HG03064 (cell line): ENCODE measurements around the gene C15orf62.
A peak's percentile ranks its signal among the peaks of the same experiment; 100 is the strongest.

Experiments used
- ATAC-seq: cut with Tn5 transposase; IDR thresholded peaks from one replicate; pipeline ENCODE4 v1.9.1; 2021; ENCODE audit warnings: low read depth; ENCODE audit not compliant: unreplicated experiment

Gene C15orf62

DNA sequence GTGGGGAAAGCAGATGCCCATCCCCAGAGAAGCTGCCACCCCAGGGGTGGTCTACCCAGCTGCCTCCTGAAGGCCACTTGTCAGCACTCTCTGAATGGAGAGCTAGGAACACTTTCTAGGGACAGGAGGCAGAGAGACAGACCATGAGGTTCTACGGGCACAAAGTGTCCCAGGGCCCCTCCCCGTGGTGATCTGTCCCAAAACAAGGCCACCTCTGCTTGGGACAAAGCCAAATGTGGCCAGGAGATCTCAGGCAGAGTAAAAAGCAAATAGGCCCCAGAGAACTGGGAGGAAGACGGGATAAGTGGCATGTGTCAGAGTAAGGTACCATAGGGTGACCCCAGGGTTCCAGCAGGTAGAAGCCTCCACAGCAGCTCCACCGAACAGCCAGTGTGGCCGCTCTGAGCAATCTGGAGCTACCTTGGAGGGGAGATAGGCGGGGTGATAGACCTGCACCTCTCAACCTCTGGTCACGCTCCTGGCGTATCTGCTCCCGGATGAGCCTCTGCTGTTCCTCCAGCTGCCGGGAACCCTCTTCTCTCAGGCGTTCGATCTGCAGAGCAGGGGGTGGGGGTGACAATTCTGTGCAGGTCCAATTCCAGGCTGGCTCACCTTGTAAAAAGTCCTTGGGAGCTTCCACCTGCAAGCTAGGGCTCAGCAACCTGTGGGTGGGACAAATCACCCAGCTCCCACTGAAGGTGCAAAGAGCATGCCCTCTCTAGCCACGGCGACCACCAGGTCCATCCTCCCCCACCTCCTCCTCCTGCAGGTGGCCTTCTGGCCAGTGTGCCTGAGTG, 6.2 kb downstream of the C15orf62 start:
- ATAC-seq: no peak

DNA sequence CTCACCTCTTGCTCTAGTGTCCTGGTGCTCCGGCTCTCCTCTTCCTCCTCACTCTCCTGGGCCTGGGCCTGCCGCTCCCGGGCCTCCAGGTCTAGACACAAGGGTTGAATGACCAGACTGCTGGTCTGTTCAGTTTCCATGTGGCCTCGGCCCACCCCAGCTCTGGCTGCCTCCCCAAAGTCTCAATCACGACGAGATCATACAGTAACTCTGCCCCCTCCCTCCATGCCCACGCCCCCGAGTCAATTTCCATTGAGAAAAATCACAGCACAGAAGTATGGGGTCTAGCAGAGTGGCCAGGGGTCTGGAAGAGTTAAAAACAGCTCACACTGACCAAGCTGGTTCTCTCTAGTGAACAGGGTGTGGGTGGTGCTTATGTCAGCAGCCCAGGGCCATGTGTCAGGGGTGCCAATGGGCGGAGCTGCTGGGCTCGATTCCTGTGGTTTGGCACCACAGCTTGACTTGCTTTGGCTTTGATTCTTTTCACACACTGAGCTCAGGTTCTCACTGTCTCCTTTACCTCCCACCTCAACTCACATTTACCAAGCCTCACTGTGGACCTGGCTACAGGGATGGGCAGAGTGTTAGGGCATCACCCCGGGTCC, 6.9 kb downstream of the C15orf62 start:
- ATAC-seq: no peak

DNA sequence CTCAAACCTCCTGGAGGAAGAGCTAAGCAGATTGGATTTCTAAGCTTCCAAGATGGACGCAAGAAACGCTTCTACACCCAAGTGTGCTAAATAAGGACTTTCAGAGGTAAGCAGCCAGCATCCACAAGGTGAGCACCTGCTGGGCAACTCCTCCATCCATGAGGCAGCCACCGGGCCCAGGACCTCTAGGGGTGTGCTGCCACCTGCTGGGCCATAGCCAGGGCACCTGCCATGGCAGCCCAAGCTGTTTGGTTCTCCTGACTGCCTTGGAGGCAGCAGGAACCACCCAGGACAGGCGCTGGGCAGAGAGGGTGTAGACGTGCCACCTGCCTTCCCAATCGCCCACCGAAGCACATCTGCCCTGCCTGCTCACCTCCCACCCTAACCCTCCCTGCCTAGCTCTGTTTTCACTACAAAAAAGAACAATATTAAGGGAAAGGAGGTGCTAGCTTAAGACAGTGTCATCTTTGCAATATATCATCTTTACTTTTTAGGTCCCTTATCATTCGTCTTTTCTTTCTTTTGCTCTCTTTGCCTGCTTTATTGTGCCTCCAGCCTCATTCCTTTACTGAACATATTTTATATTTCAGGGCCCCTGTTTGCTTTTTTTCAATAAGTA, 12.9 kb downstream of the C15orf62 start:
- no peak for ATAC-seq

DNA sequence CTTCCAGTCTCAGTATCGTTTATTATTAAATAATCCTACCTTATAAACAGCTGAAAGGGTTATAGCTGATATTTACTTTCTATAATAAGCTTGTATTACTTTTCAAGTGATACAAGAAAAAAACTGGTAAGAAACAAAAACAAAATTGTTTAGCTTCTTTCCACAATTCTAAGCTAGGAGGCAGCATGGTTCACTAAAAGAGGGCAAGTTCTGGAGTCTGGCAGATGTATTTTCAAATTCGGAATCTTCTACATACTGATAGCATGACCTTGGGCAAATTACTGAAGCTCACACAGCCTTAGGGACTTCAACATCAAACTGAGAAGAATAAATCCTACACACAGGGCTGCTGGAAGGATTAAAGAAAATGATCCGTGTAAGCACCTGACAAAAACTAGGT, 15.4 kb downstream of the C15orf62 start:
- no peak for ATAC-seq

DNA sequence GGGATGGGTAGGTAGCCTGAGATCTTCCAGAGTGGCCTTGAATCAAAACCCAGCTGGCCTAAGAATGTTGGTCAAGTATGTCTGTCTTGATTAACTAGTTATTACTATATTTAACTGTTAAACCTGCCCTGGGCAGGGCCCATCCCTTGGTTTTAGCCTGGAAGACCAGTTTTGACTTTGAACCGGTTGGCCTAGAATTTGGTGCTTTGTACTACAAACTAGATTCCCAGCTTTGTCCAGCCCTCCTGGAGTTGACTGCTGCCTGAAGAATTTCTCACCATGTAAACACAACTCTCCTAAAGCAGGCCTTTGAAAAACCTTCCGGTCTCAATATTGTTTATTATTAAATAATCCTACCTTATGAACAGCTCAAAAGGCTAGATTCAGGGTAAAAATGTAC, 16.0 kb downstream of the C15orf62 start:
- no peak for ATAC-seq

DNA sequence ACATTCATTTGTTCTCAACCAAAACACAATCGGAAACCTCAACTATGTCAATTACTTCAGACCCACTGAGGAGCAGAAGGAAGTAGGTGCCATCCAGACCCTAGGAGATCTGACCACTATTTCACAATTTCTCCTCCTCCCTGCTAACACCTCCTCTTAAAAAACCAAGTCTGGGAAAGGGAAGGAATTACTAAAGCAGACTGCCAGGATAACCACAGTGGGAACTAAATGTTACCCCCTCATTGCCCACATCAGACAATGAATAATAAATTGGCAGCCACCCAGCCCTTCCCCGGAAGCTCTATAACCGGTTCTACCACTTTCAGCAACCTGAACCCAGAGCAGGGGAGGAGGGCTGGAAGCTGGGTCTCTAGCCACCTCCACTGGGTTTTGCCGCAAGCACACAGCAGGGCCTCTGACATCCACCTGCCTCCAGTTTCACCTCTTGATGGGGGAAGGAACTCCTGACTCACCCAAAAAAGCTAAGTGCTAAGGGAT, 17.6 kb downstream of the C15orf62 start:
- ATAC-seq: no peak

DNA sequence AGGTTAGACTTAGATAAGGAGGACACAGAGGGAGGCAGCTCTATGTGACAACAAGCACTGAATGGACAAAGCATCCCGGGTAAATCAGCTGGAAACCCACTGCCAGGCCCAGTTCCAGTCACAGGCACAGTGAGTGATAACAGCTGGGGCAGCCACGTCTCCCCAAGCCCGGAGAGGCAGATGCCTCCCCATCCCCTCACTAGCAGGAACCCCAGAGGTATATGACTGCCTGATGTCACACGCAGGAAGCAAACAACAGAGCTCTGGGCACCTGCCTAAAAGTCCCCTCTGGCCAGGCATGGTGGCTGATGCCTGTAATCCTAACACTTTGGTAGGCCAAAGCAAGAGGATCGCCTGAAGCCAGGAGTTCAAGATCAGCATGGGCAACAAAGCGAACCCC, 18.2 kb downstream of the C15orf62 start:
- ATAC-seq: no peak

DNA sequence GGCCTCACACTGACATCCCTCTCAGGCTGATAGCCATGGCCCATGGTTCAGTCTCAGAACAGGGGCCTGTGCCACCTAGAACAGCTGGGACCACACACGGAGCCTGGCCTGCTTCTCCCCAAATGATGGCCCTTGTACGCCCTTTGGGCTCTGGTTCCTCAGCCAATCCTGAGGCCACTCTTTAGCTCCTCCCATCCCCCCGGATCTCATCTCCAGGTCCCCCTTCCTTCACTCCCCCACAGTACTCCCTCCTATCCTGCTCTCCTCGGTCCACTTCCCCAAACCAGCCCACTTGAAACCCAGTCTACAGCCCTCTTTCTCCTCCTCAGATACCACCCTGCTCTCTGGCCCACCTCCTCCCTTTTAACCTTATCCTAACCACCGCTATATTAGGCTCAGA, 19.3 kb downstream of the C15orf62 start:
- no peak for ATAC-seq

DNA sequence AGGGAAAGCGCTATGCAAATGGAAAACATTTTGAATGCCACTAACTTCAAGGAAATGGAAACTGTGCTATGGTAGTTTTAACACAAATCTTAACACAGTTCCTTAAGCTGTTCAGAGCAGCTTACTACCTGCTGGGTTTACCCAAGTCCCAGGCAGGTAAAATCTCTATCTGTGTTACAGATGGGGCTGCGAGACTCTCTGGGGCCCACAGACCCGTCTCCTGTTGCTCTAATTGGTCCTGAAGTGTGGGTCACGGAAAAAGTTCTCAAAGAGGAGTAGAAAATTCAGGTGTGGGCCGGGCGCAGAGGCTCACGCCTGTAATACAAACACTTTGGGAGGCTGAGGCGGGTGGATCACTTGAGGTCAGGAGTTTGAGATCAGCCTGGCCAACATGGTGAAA, 20.2 kb downstream of the C15orf62 start:
- no peak for ATAC-seq

DNA sequence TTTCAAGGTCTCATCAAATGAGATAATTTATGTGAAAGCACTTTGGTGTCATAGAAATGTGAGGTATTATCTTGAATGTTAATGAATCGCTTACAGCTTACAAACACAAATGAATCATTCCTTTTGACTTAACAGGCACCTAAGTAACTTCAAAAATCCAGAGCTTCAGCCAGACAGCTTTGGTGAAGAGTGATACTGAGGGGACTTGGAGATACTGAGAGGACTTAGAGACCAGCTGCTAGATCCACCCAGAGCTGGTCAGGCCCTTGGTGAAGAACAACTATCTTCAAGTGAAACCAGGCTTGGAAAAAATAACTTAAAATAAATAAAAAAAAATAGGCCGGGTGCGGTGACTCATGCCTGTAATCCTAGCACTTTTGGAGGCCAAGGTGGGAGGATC, 20.9 kb downstream of the C15orf62 start:
- ATAC-seq: no peak

DNA sequence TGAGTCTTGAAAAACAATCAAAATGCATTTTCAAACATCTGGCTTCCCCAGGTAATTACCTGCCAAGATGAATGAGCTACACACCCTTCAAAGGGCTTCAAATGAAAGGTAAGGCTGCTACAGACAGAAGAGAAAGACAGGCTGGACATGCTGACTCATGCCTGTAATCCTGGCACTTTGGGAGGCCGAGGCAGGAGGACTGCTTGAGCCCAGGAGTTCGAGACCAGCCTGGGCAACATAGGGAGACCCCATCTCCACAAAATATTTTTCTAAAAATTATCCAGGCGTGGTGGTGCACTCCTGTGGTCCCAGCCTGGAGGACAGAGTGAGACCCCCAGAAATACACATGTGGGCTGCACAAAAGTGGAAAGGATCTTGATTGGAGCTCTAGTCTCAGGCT, 22.6 kb downstream of the C15orf62 start:
- no peak for ATAC-seq

DNA sequence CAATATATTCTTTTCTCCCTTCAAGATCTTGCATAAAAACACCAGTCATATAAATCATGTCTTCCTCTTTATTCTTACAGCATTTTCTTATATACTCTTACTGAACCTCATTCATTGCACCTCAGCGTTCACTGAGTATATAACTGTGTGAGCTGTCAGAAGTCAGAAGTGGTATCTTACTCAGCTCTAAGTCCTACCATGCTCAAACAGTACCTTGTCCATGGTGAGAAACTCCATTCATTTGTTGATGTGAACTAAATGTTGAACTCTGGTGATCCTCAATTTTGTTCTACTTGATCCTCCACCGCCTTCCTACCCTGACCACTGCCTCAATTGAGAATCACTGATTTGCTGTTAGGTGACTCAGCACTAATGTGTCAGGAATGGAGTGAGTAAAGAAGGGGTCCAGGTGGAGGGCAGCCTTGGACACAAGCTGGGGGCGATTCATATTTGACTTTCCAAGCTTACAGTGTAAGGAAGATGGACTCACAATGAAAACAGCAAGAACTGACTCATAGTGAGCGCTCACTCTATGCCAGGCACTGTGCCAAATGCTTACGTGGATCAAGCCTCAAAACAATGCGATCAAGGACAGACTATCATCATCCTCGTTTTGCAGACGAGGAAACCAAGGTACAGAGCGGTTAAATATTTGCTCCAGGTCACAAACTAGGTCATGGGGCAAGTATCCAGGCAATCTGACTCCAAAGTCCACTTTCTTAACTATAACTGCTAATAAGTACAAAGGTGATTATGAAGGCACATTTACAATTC, 23.6 kb downstream of the C15orf62 start:
- ATAC-seq: no peak

DNA sequence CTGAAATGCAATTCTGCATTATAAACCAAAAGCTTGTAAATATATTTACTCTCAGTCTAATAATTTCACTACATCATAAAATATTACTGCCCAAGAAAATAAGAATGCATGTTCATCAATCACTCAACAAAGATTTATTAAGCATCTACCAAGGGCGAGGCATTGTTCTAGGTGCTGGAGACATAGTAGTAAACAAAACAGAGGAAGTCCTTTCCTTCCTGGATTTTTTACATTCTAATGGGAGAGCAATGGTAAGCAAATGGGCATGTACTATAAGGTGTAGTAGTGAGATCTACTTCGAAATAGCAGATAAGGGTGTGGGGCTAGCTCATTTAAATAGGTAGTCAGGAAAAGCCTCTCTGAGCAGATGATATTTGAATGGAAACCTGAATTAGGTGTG, 26.3 kb downstream of the C15orf62 start:
- ATAC-seq: no peak

DNA sequence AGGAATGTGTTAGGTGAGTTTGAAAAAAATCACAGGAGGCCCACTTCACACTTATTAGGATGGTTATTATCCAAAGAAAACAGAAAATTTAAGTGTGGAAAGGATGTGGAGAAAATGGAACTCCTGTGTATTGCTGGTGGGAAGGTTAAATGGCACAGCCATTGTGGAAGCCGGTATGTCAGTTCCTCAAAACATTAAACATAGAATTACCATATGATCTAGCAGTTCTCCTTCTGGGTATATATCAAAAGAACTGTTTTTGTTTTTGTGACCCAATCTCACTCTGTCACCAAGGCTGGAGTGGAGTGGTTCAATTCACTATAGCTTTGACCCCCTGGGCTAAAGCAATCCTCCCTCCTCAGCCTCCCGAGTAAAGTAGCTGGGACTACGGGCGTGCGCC, 26.7 kb downstream of the C15orf62 start:
- ATAC-seq: no peak

DNA sequence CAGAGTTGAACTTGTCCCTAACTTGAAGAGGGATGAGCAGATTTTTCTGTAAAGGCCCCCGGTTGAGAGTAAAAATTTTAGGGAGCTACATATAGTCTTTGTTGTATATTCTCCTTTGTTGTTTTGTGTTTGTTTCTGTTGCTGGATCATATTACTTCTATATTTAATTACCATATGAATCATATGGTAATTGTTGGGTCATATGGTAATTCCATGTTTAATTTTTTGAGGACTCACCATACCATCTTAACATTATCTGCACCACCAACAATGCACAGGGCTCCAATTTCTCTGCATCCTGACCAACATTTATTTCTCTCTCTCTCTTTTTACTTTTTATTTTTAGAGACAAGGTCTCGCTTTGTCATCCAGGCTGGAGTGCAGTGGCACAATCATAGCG, 29.7 kb downstream of the C15orf62 start:
- no peak for ATAC-seq

DNA sequence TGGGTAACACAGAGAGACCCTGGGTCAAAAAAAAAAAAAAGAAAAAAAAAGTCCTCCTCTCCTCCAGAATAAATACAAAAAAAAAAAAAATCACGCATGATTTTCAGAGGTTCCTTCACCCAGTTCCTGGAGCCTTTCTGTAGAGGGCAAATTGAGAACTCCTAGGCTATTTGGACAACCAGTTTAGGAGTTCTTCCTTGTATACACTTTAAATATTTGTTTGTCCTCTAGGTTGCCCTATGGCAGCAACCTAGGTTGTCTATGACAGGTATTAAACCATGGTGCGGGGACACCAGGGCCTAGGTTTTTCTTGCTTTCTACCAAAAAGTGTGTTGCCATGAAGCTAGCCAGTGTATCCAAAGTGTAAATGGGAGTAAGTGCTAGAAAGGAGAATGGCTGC, 33.3 kb downstream of the C15orf62 start:
- ATAC-seq: no peak

DNA sequence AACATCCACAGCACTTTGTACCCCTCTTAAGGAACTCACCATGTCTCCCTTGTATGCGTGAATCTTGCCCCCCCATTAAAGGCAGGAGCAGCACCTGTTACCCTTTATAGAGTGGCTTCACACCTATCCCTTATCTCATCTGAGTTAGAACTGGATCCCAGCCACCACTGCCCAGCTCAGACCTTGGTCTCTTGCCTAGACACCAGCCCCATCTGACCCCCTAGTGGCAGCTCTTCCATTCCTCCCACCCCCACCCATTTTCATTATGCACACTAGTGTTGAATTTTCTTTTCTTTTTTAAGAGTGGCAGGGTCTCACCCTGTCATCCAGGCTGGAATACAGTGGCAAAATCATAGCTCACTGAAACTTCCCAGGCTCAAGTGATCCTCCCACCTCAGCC, 33.9 kb downstream of the C15orf62 start:
- no peak for ATAC-seq

DNA sequence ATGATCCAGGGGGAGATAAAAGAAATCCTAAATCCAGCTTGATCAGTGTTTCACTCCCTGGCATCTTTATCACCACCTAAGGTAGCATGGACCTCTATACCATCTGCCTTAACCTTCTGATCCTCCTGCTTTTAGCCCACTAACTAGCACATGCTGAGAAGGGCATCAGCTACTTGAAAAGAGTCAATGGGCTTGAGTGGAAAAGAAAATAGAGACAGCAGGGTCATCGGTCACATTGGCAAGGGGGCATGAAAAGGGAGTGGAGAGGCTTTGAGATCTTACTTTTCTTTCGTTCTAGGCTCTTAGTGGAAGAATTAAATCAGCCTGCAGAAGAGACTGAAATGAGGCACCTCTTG, 36.9 kb downstream of the C15orf62 start:
- ATAC-seq: no peak

DNA sequence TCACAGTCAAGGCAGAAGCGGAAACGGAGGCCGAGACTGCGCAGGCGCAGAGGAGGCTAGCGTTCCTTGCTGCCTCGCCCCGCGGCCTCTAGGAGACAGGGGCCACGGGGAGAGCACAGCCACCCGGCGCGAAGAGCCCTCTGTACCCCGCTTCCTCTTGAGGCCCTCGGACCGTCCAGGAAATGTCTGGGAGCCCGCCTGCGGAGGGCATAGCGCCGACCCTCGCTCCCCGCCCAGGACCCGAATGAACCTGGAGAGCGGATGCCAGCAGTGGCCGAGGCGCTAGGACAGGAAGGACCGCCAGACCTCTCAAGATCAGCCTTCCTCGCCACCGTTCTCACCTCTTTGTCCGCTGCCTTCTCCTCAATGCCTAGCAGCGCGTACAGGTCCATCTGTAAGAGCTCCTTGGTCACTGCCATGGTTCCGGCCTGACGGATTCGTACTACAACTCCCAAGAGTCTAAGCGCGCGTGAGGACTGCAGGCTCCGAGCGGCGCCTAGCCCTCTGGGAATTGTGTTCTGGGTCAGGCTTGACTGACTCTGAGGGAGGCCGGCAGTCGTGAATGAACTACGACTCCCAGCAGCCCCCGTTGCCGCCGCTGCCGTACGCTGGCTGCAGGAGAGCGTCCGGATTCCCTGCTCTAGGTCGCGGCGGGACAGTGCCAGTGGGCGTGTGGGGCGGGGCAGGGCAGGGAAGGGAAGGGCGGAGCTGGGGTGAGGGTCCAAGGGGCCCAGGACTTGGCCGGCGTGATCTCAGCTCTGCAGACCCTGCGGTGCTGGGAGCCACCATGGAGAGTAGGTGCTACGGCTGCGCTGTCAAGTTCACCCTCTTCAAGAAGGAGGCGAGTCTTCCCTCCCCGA, 37.5 kb downstream of the C15orf62 start, which contains the start of the genes DNAJC17 and ZFYVE19:
DNAJC17 (minus strand) TSS at position 446 of the 860 bp plus-strand sequence; CDS start at position 419, 27 bp downstream.
ZFYVE19 (plus strand) TSS at position 62 of the 860 bp plus-strand sequence; CDS start at position 563, 501 bp downstream.
- ATAC-seq: peak; percentile 95

DNA sequence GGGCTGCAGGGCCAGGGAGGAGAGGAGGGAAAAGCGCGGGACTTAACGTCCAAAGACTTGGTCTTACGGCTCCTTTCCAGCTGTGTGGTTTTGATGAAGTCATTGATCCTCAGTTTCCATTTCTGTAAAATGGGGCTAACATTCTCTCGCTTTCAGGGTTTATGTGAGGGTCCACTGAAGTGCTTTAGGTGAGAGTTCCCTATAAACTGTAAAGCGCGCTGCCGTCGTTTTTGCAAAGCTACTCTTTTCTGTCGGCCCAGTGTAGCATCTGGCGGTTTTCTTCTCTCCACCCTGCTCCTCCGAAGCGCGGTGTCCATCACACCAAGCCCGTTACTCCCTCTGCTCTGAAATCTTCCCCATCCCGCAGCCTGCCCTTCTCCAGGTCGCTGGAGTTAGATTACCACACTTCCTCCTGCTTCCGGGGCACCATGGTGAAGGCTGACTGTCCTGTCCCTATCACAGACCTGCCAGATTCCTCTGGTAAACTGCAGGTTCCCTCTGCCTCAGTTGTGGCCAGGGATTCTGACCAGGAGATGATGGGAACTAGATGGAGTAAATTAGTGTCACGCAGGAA, 38.2 kb downstream of the C15orf62 start:
- ATAC-seq: no peak
